ENCODE data around the gene BRMS1. TPM values are rescaled to one million over a fixed set of nuclear protein-coding genes. Genes with fewer than 3 reads are reported as not detected.
A peak's percentile ranks its signal among the peaks of the same experiment; 100 is the strongest.
"Not testable (repeated sequence)": the region's sequence is repeated elsewhere in the genome, so short reads cannot be mapped to it uniquely, and the experiment has no call there.

The BRMS1 gene
- total RNA-seq, 1 donor from 2014 or later: 32.1 TPM

DNA sequence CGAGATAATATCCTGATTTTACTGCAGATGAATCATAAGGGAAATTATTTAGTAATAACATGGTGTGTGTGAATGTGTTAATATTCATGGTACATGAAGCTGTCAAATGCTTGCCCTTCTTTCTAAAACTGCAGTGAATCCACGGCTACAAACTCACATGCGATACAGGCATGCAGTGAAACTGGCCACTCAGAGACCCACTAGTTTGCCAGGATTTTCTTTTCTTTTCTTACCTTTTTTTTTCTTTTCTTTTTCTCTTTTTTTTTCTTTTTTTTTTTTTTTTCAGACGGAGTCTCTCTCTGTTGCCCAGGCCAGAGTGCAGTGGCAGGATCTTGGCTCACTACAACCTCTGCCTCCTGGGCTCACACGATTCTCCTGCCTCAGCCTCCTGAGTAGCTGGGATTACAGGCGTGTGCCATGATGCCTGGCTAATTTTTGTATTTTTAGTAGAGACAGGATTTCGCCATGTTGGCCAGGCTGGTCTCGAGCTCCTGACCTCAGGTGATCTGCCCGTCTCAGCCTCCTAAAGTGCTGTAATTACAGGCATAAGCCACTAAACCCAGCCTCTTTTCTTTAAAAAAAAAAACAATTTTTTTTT lies 28.9 kb upstream of the BRMS1 start:
- H3K4me3 ChIP-seq; ATAC-seq; H3K36me3 ChIP-seq; H3K27ac ChIP-seq; DNase-seq; H3K27me3 ChIP-seq; H3K9me3 ChIP-seq; H3K4me1 ChIP-seq; intact Hi-C loops (cut with DNase I): not testable (repeated sequence)

DNA sequence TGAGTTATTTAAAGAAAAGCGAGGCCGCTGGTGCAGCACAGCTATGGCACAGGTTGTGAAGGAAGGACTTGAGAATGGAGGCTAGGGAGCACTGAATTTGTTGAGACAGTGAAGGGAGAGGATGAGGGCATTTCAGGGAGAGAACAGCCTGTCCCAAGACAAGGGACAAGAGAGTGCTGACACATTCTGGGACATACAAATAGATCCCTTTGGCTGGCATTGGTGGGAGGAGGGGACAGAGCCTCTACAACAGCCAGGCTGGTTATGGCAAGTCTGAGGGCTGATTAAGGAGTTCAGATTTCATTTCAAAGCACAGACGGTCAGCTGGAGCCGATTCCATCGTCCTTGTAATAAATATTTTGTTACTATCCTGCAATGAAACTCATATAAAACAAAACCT lies 28.4 kb upstream of the BRMS1 start:
- H3K4me3 ChIP-seq: no peak overlapping the region
- intact Hi-C loops (cut with DNase I): no loop called here
- TF ChIP-seq, protein P1, sequence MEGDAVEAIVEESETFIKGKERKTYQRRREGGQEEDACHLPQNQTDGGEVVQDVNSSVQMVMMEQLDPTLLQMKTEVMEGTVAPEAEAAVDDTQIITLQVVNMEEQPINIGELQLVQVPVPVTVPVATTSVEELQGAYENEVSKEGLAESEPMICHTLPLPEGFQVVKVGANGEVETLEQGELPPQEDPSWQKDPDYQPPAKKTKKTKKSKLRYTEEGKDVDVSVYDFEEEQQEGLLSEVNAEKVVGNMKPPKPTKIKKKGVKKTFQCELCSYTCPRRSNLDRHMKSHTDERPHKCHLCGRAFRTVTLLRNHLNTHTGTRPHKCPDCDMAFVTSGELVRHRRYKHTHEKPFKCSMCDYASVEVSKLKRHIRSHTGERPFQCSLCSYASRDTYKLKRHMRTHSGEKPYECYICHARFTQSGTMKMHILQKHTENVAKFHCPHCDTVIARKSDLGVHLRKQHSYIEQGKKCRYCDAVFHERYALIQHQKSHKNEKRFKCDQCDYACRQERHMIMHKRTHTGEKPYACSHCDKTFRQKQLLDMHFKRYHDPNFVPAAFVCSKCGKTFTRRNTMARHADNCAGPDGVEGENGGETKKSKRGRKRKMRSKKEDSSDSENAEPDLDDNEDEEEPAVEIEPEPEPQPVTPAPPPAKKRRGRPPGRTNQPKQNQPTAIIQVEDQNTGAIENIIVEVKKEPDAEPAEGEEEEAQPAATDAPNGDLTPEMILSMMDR (IDR thresholded peaks at IDR 0.05): no peak
- no peak overlapping the region for H3K27ac ChIP-seq
- ATAC-seq (no peak), DNase-seq (no peak)
- no peaks in the 10 kb centered on the region for H3K9me3 ChIP-seq
- no peaks in the 10 kb centered on the region for H3K36me3 ChIP-seq
- peaks cover 9% of the 10 kb centered on the region for H3K4me1 ChIP-seq
- peaks cover 5% of the 10 kb centered on the region for H3K27me3 ChIP-seq

DNA sequence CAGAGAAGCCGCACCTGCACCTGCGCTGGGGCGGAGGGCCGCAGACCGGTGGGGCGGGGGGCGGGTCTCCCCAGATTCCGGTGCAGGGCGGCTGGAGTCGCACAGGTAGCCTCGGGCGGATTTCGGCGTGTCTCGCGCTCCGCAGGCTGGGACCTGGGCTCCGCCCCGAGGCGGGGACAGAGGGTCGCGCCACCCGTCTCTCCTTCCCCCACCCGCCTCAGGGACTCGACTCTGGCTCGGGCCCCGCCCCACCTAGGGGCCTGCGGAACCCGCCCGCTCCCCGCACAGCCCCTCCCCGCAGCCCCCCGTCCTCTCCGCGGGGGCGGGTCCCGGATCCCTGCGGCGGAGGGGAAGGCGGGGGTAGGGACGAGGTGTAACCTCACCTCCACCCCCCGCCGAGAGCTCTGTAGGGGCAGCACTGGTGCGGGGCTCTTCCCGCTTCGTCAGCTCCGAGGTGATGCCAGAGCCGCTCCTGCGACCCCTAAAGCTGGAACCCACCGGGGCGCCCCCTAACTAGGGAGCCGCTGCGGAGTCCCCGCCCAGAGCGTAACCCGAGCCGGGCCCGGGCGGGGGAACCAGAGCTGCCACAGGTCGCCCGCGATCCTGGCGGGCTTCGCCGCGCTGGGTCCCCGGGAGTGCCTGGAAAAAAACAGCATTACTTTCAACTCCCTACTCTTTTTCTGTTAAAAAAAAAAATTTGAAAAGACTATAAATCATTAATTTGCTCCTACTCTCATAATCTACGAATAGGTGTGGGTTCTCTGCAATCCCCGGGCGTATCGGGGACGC lies 26.9 kb upstream of the BRMS1 start, which contains the start of gene SLC29A2:
Gene SLC29A2 (minus strand): TSS at position 134 of the 789 bp plus-strand sequence. CDS start 169 bp downstream, outside the sequence.
- TF ChIP-seq, protein P1 (IDR thresholded peaks at IDR 0.05): no peak

DNA sequence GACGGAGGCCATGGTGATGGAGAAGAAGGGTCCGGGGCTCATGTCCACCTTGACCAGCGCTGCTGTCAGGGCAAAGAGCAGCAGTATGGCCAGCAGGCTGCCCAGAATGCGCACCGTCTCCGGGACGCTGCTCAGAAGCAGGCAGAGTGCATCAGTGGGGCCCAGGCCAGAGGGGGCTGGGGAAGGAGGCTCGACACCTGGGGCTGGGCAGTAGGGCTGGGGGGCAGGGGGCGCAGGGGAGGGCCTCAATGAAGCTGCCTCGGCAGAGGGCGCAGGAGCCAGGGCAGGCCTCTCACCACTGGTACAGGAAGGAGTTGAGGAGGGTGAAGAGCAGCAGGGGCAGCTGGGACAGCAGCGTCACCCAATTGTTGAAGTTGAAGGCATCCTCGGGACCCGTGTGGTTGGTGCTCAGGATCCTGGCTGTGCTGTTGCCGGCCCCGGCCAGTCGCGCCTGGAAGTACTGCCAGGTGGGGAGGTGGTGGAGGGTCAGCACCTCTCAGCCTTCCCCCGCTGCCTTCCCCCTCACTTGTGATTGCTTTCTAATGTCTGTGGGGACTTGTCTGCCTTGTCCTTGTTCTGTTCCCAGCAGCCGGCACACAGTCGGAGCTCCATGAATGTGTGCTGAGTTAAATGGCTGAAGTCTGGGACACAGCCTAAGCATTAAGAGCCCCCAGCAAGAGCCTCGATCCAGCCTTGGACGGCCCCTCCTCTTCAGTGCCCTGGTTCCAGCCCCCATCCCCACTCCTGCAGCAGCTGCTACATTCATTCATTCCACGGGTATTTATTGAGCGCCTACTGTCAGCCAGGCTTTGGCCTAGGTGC lies 24.4 kb upstream of the BRMS1 start:
- TF ChIP-seq, protein P1 (IDR thresholded peaks at IDR 0.05): no peak
- intact Hi-C loops (cut with DNase I): no loop called here
- H3K27me3 ChIP-seq: peaks cover 5% of the 10 kb centered on the region
- ATAC-seq (no peak), DNase-seq (no peak)
- H3K9me3 ChIP-seq: no peaks in the 10 kb centered on the region
- no peaks in the 10 kb centered on the region for H3K36me3 ChIP-seq
- peaks cover 9% of the 10 kb centered on the region for H3K4me1 ChIP-seq
- no peak overlapping the region for H3K27ac ChIP-seq
- no peak overlapping the region for H3K4me3 ChIP-seq

More for the DNA sequence above, 26.9 kb upstream of the BRMS1 start, which contains the start of gene SLC29A2:
- H3K27me3 ChIP-seq: peaks cover 5% of the 10 kb centered on the region
- H3K9me3 ChIP-seq: no peaks in the 10 kb centered on the region
- peak within 1 kb of the TSS; percentile 74 for H3K4me3 ChIP-seq
- no peaks in the 10 kb centered on the region for H3K36me3 ChIP-seq
- H3K27ac ChIP-seq: peak within 1 kb of the TSS; percentile 80
- peaks cover 9% of the 10 kb centered on the region for H3K4me1 ChIP-seq
- intact Hi-C loops (cut with DNase I): no loop called here
- peak; percentile 94 for ATAC-seq
- peak; percentile 95 for DNase-seq

DNA sequence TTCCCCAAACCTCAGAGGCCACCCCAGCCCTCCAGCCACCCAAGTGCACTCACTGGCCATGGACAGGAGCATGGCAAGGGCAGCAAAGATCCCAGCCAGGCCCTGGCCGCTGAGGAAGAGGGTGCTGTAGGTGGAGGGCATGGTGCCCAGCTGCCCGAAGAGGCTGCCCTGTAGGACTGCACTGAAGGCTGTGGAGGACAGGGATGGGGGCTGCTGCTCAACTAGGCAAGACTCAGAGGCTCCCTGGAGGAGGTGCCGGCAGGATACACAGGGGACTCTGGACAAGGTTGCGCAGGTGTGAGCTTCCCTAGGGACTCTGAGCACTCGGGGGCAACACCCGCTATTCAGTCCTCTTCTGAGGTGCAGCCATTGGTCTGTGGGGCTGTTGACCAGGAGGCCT lies 23.6 kb upstream of the BRMS1 start:
- no peak overlapping the region for H3K27ac ChIP-seq
- no peaks in the 10 kb centered on the region for H3K9me3 ChIP-seq
- H3K4me3 ChIP-seq: no peak overlapping the region
- TF ChIP-seq, protein P1 (IDR thresholded peaks at IDR 0.05): no peak
- H3K4me1 ChIP-seq: peaks cover 15% of the 10 kb centered on the region
- DNase-seq: peak; percentile 62
- ATAC-seq: no peak
- H3K27me3 ChIP-seq: peaks cover under 1% of the 10 kb centered on the region
- H3K36me3 ChIP-seq: no peaks in the 10 kb centered on the region
- intact Hi-C loops (cut with DNase I): no loop called here

All from upper lobe of right lung (tissue), 1 donor.